GM19035 (cell line): Measurements from ENCODE around the gene THOC7.

Experiments used
- ATAC-seq: cut with Tn5 transposase; IDR thresholded peaks from one replicate; pipeline ENCODE4 v1.9.1; 2021; ENCODE audit not compliant: unreplicated experiment

THOC7 gene

GRCh38 chr3:63845215-63845614, 18.4 kb downstream of the THOC7 start:
- no peak for ATAC-seq

GRCh38 chr3:63842127-63842526, 21.5 kb downstream of the THOC7 start:
- no peak for ATAC-seq

GRCh38 chr3:63841704-63842103, 21.9 kb downstream of the THOC7 start:
- ATAC-seq = no peak

GRCh38 chr3:63832395-63832794, 31.2 kb downstream of the THOC7 start:
- ATAC-seq = no peak

DNA sequence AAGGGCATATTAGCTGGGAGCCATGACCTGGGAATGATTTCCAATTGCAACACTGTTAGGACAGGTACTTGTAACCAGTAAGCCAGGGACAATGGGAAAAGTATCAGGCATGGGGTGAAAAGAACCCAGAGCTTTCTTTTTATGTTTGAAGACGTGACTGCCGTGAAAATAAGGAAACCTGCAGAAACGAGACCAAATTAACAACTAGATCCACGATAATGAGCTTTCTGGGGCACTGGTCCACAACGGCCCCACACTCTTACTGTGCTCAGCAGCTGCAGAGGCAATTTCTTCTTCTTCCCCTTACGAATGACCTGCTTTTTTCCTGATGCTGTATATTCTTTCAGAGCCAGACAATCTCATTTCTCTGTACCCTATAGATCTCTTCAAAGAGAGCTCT, 33.1 kb downstream of the THOC7 start:
- no peak for ATAC-seq

- ATAC-seq = no peak
Observed at GRCh38 chr3:63824309-63824708, 39.3 kb downstream of the THOC7 start.

DNA sequence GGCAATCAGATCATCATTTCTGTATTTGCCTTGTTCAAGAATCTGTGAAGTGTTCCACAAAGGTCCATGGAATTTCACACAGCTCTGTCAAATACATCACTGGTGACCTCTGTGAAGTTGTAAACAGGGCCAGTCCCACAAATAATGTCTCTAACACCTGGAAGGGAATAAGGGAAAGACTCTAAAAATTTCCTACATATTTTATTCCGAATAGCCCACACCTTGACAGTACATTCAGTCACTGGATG, 44.5 kb downstream of the THOC7 start, which contains the start of gene C3orf49:
Gene C3orf49 (plus strand): TSS at position 149 of the 248 bp plus-strand sequence. CDS start 173 bp downstream, outside the sequence.
- ATAC-seq = no peak

DNA sequence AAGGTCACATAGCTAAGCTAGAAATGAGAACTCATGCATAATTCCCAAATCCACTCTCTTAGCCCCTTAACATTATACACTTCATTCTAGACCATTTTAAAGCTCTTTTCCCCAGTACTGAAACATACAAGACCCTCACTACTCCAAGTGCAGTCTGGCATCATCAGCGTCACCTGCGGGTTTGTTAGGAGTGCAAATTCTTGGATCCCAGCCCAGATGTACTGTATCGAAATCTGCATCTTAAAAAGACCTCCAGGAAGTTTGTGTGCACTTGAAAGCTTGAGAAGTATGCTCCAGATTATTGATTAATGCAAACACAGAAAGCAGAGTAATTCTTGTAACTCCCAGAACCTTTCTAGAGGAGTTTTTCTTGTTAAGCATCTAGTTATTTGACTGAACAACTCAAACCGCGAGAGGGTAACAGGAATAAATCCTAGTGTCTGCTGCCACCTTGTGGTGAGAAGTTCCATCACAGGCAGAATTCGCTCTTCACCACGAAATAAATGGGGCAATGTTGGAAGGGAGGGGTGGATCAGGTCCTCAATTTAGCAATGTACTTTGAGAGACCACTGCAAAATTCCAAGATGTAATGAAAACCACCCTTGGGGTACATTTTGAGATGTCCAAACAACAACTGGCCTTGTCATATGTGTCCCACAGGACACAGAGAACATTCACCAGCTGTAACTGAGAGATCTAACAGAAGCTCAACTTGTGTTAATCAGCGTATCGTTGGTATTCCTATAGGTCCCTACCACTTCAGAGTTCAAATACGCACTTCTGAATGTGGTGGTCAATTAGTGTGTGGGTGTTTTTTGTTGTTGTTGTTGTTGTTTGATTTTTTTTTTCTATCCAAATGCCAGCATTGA, 45.1 kb downstream of the THOC7 start:
- peak; percentile 72 for ATAC-seq

GRCh38 chr3:63817225-63817624, 46.4 kb downstream of the THOC7 start:
- no peak for ATAC-seq

DNA sequence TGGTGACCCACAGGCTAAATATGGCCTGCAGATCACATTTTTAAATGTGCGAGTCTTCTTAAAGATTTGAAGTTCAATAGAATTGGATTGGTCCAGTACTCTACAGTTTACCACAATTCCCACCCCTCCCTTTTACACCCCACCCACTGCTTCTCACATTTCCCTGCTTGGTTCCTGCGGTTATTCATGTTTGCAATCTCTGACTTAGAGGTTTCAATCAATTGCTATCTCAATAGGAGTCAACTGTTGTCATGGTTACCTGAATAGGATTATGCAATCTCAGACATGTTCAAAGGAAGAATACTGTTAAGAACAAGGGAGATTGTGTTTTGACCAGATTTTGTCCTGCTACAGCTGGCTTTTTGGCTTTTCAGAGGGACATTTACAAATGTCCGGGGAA, 49.4 kb downstream of the THOC7 start:
- ATAC-seq = no peak

- ATAC-seq = no peak
Observed at GRCh38 chr3:63809607-63810006, 54.0 kb downstream of the THOC7 start.

DNA sequence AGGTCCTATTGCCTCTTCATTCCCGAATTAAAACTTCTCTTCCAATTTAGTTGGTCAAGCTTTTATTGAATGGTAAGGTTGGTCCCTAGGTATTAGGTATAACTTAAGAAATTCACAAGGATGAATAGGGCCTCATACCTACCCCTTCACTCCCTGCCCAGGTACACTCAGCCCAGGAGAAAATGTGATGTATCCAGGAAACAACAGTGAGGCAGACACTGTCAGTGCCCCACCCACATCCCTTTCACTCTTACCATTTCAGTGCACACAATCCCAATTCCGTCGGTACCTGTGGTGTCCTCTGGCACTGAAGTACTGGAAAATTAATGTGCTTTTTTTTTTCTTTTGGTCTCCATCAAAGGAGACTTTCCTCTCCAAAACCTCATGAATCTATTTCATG, 55.0 kb downstream of the THOC7 start:
- ATAC-seq = no peak

- no peak for ATAC-seq
Observed at GRCh38 chr3:63807961-63808565, 55.5 kb downstream of the THOC7 start.

DNA sequence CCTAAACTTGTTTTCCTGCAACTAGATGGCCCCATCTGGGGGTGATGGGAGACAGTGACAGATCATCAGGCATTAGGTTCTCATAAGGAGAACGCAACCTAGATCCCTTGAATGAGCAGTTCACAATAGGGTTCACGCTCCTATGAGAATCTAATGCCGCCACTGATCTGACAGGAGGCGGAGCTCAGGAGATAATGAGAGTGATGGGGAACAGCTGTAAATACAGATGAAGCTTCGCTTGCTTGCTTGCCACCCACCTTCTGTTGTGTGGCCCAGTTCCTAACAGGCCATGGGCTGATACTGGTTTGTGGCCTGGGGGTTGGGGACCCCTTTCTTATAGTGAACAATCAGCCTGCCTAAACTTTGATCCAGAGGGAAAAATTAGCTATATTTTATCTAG, 59.7 kb downstream of the THOC7 start:
- ATAC-seq = no peak

DNA sequence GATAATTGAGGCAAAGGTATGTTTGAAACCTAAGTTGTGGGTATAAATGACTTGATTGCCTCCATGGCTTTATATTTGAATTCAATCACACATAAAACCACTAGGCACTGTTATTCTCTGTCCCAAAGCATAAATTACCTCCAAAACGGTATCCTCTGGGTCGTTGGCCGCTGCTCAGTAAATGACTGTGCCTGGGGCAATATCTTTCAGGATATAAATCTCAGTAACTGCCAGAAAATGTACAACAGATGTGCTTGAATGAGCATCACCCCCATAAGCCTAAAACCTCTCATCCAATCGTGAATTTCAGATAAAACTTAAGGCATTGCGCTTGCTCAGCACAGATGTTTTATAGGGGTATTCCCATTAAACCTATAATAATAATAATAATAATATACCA, 63.5 kb downstream of the THOC7 start:
- no peak for ATAC-seq

DNA sequence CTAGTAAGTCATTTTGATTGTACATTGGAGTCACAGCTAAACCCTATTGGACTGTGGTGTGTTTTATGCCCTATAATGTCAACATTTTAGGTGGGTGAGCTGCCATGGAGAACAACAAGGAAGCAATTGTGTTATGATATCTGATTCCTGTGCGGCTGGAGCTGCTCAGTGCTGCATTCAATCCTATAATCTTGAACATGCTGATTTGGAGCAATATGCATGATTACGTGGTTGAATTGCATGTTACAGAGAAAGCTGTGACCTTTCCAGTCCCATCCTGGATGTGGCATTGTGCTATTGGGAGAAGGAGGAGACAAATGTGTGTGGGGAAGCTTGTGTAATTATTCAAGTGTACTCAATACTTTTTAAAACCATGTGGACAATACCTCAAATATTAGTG, 64.7 kb downstream of the THOC7 start:
- no peak for ATAC-seq

GRCh38 chr3:63798544-63798943, 65.1 kb downstream of the THOC7 start:
- ATAC-seq = no peak

DNA sequence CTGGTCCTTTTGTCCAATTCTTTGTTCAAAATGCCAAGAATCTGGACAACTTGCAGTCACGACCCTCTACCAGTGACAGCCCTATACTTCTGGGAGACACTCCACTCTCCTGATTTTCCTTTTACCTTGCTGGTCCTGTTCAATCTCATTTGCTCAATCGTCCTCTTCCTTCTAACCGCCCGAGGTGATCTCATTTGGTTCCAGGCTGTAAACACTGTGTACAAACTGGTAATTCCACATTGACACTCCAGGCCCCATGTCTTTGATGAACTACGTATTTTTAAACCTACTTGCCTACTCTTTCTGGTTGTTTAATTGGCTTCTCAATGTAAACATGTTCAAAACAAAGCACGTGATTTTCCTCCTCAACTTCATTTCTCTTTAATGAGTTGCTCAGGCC, 68.2 kb downstream of the THOC7 start:
- ATAC-seq = no peak

- ATAC-seq = no peak
Observed at GRCh38 chr3:63791974-63792373, 71.6 kb downstream of the THOC7 start.
